SH-SY5Y (cell line): ENCODE results near the gene PAQR7.

Experiments used
- GATA2 ChIP-seq: IDR thresholded peaks from 2 replicates; pipeline ENCODE4 v1.6.1; 2011; ENCODE audit warnings: mild to moderate bottlenecking, low read depth, low read length
- GATA3 ChIP-seq: IDR thresholded peaks from 2 replicates; pipeline ENCODE4 v1.6.1; 2011; ENCODE audit warnings: low read depth, mild to moderate bottlenecking, low read length, moderate library complexity

PAQR7 gene

DNA sequence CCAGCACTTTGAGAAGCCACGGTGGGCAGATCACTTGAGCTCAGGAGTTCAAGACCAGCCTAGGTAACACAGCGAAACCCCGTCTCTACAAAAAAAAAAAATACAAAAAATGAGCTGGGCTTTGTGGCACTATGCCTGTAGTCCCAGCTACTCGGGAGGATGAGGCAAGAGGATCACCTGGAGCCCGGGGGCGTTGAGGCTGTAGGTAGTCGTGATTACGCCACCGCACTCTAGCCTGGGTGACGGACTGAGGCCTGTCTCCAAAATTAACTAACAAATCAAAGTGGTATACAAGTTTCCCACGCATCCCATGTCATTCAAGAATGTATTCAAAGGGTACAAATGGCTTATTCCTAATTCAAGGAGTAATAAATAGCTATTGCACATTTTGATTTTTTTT lies 18.7 kb downstream of the PAQR7 start:
- TF ChIP-seq GATA3 (no peak), GATA2 (no peak)

DNA sequence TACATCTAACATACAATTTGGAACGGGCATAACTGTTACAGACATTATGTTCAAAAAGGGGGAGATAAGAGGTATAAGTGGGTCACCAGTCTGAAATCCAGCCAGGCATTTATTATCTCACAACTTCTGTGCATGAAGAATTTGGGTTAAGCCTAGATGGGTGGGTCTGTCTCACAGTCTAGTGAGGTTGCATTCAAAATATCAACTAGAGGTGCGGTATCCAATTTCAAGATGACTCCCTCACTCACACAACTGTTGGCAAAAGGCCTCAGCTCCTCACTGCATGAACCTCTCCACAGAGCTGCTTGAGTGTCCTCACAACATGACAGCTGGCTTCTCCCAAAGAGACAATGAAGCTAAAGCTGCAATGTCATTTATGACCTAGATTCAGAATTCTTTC lies 21.0 kb downstream of the PAQR7 start:
- TF ChIP-seq GATA3 (no peak), GATA2 (no peak)

- no peak for TF ChIP-seq GATA3
- no peak for TF ChIP-seq GATA2
Observed at GRCh38 chr1:25848531-25848930, 27.0 kb downstream of the PAQR7 start.

DNA sequence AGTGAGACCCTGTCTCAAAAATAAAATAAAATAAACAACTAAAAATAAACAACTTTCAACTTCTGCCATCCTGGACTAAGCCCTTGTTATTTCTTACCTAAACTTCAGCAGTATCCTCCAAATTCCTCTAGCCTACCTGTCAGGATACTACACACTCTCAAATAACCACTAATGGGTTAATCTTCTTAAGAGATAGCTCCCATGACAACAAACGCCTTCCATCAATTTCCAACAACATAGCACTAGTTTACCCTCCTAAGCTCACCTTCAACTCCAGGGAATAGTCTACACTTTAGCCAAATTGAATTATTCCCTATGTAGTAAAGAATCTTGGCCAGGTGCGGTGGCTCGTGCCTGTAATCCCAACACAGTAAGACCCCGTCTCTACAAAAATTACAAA lies 27.6 kb downstream of the PAQR7 start:
- no peak for TF ChIP-seq GATA2
- no peak for TF ChIP-seq GATA3

- TF ChIP-seq GATA2 = no peak
- no peak for TF ChIP-seq GATA3
Observed at GRCh38 chr1:25845664-25846063, 29.8 kb downstream of the PAQR7 start.

- TF ChIP-seq GATA3 (no peak), GATA2 (no peak)
Observed at GRCh38 chr1:25844536-25845337, 30.8 kb downstream of the PAQR7 start.

- TF ChIP-seq GATA3 (no peak), GATA2 (no peak)
Observed at GRCh38 chr1:25843483-25843882, 32.0 kb downstream of the PAQR7 start.

DNA sequence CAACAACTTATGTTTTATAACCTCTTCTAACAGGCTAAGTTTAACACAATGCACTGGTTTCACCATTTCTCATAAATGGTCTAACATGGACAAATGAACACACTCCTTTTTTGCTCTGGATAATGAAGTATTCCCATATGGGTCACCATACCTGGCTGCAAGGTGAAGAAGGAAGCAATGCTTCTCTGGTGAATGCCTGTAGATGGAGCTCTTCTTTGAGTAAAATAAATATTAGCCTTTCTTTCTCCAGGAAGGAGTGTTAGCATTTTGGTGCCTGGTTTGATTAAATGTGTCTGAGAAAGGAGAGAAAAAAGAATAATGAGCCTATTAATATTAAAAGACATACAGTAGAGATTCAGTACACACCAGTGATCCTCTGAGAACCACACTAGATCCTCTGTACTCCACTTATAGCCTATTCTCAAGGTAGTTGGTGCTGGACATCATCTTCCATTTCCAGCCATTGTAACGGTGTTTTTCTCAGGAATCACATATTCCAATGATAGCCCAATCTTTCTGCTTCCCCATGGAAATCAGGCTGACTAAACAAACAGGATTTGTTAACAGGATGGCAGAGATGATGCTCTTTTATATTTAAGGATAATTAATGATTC lies 38.1 kb downstream of the PAQR7 start:
- TF ChIP-seq GATA3 = no peak
- no peak for TF ChIP-seq GATA2

DNA sequence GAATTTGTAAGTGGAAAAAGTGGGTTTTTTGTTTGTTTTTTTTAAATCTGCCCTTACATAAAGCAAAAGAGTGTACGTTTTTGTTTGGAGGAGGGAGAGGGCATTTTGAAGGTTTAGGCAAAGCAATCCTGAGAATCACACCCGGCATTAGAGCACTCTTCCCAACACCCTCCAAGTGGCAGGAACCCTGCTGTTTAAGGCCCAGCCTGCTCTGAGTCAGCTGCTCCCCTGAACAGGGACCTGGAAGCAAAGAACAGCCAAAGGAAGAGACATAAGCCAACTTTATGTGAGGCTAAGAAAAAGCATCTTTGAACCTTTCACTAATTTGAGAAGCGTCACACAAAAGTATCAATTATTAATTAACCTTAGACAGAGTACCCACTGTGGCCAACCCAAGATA lies 38.8 kb downstream of the PAQR7 start:
- TF ChIP-seq GATA2 (no peak), GATA3 (no peak)

DNA sequence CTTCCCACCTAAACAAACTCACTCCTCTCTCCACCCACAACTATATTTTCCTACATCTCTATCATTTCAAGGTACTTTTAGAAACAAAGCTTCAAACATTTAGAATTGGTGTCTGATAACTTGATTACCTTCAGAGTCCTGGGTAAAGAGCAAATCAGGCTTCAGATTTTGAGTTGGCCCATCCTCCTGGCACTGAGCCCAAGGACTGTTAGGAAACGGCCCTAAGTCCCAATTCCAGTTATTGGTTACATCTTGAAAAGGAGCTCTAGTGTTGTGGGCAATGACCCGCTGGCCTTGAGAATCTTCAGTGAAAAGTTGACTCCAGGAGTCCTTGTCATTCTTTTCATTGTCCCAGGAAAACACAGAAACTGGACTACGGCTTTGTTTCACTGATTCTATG lies 40.6 kb downstream of the PAQR7 start:
- TF ChIP-seq GATA3 (no peak), GATA2 (no peak)

DNA sequence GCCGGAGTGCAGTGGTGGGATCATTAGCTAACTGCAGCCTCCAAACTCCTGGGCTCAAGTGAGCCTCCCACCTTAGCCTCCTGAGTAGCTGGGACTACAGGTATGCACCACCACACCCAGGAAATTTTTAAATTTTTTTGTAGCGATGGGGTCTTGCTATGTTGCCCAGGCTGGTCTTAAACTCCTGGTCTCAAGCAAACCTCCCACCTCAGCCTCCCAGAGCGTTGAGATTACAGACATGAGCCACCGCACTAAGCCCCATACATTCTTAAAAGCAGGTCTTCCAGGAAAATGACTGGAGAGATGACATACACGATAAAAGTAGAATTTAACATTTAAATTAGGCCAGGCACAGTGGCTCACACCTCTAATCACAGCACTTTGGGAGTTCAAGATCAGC lies 42.4 kb downstream of the PAQR7 start:
- no peak for TF ChIP-seq GATA3
- TF ChIP-seq GATA2 = no peak

- no peak for TF ChIP-seq GATA3
- TF ChIP-seq GATA2 = no peak
Observed at GRCh38 chr1:25832336-25833037, 43.0 kb downstream of the PAQR7 start.

DNA sequence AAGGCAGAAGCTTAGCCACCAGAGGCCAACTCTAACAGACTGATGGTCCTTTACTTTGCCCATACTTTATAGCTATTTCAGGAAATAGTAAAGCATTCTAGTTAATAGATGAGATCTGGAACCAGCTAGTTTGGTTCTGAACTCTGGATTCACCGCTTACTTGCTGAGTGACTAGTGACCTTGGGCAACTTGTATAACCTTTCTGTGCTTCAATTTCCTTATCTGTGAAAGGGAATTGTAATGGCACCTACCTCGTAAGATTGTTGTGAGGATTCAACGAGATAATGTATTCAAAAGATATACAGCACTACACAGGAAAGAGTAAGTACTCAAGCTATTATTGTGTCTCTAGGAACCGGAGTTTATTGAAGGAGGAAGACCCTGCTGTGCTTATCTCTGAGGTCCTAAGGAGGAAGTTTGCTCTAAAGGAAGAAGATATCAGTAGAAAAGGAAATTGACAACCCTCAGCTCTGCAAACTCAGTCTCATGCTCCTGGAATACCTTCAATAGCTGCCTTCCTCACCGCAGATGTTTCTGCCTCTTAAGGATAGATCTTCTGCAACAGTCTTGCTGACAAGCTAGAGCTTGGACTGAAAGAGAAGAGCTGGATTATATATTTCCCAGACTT lies 43.8 kb downstream of the PAQR7 start:
- TF ChIP-seq GATA3 (no peak), GATA2 (no peak)

GRCh38 chr1:25829046-25829445 lies 46.5 kb downstream of the PAQR7 start:
- TF ChIP-seq GATA2 (no peak), GATA3 (no peak)
